Left ventricle myocardium inferior (tissue), 1 donor: Measurements from ENCODE around the gene ERBB2. TPM values are rescaled to one million over a fixed set of nuclear protein-coding genes. Genes with fewer than 3 reads are reported as not detected.

Experiments used
- DNase-seq: peaks from one replicate; pipeline ENCODE4 v3.0.0-alpha.2; 2020
- H3K27ac ChIP-seq: fragments of 200-600 bp; replicated peaks from 2 replicates; pipeline ENCODE4 v1.8.0; 2021
- H3K27me3 ChIP-seq: fragments of 200-600 bp; 2 replicates; pipeline ENCODE4 v1.8.0; 2021; ENCODE audit warnings: low read depth
- H3K36me3 ChIP-seq: fragments of 200-600 bp; 2 replicates; pipeline ENCODE4 v1.8.0; 2021
- H3K4me1 ChIP-seq: fragments of 200-600 bp; 2 replicates; pipeline ENCODE4 v1.8.0; 2021
- H3K4me3 ChIP-seq: fragments of 200-600 bp; 2 replicates; pipeline ENCODE4 v1.8.0; 2021; ENCODE audit warnings: mild to moderate bottlenecking, moderate library complexity
- H3K9me3 ChIP-seq: fragments of 200-600 bp; replicated peaks from 2 replicates; pipeline ENCODE4 v1.8.0; 2021
- intact Hi-C: fragments of 100-400 bp; cut with micrococcal nuclease; formaldehyde crosslinking; loops from one replicate; pipeline ENCODE4 v1.11.0; 2022
- total RNA-seq: library from RNA; stranded (reverse); fragmentation: NEBNext Ultra II Directional; extraction: Animal tissue kit (Norgen Biotek cat#: 25700); gene quantifications from one replicate; pipeline ENCODE4 v1.2.1, GENCODE V29; 2021
- TF ChIP-seq, protein P1 (sequence below): fragments of 200-600 bp; IDR thresholded peaks from 2 replicates; pipeline ENCODE4 v1.8.0; 2021; ENCODE audit warnings: antibody characterized with exemption, mild to moderate bottlenecking, borderline replicate concordance
- donor health status: DM: no; HTN: yes; CAD: no; lungs with severe emphysema.

The ERBB2 gene
- total RNA-seq, 1 donor from 2014 or later, result 61.0 TPM

DNA sequence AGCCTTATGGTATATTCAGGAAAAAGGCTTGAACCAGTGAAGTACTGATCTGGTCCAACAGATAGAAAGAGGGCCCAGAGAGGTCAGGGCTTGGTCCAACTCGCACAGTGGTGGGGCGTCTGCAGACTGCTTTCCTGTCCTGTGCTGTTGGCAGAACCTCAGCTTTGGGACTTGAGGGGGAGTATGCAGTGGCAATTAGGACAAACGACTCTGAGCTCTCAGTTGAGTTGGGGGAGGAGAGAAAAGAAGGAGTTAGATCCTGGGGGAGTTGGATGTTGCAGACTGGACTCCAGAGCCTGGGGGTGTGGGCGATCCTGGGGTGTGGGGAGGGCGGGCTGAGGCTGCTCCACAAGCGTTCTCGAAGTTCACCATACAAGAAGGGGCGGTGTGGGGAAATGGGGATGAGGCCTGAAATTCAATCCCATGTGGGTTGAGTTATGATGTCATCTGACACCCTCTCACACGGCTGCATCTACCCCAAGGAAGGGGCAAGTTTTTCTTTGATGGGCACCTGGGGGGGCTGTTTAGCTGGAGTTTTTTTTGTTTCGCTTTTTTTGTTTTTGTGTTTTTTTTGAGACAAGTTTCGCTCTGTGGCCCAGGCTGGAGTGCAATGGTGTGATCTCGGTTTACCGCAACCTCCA is 52.5 kb downstream of the ERBB2 start:
- H3K27ac ChIP-seq, result no peak overlapping the region
- H3K9me3 ChIP-seq, result no peaks in the 10 kb centered on the region
- peaks cover 43% of the 10 kb centered on the region for H3K4me1 ChIP-seq
- H3K27me3 ChIP-seq, result no peaks in the 10 kb centered on the region
- H3K4me3 ChIP-seq, result no peak overlapping the region
- intact Hi-C loops, result no loop called here
- DNase-seq, result no peak
- no peaks in the 10 kb centered on the region for H3K36me3 ChIP-seq
- TF ChIP-seq, protein P1, sequence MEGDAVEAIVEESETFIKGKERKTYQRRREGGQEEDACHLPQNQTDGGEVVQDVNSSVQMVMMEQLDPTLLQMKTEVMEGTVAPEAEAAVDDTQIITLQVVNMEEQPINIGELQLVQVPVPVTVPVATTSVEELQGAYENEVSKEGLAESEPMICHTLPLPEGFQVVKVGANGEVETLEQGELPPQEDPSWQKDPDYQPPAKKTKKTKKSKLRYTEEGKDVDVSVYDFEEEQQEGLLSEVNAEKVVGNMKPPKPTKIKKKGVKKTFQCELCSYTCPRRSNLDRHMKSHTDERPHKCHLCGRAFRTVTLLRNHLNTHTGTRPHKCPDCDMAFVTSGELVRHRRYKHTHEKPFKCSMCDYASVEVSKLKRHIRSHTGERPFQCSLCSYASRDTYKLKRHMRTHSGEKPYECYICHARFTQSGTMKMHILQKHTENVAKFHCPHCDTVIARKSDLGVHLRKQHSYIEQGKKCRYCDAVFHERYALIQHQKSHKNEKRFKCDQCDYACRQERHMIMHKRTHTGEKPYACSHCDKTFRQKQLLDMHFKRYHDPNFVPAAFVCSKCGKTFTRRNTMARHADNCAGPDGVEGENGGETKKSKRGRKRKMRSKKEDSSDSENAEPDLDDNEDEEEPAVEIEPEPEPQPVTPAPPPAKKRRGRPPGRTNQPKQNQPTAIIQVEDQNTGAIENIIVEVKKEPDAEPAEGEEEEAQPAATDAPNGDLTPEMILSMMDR, result no peak

DNA sequence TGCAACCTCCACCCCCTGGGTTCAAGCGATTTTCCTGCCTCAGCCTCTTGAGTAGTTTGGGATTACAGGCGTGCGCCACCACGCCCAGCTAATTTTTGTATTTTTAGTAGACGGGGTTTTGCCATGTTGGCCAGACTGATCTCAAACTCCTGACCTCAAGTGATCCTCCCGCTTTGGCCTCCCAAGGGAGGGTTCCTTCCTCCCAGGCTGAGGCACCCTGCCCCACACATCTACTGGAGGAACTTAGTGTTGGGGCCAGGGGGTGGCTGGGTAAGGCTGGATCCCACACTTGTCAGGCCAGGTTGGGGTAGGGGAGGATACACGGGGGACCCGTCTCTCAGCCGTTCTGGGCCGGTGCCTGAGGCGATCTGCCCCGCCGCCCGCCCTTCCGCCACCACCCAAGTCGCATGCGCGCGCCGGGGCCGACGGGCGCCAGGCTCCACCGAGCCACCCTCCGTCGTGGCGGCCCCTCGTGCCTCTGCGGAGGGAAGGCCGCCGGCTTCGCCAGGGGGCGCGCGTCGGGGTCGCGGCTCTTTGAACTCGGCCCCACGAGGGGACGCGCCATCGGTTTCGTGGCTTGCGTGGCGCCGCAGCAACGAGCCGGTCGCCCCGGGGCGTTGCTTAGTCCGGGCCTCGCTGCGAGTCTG is 53.8 kb downstream of the ERBB2 start:
- peak; percentile 64 for DNase-seq
- H3K36me3 ChIP-seq, result no peaks in the 10 kb centered on the region

DNA sequence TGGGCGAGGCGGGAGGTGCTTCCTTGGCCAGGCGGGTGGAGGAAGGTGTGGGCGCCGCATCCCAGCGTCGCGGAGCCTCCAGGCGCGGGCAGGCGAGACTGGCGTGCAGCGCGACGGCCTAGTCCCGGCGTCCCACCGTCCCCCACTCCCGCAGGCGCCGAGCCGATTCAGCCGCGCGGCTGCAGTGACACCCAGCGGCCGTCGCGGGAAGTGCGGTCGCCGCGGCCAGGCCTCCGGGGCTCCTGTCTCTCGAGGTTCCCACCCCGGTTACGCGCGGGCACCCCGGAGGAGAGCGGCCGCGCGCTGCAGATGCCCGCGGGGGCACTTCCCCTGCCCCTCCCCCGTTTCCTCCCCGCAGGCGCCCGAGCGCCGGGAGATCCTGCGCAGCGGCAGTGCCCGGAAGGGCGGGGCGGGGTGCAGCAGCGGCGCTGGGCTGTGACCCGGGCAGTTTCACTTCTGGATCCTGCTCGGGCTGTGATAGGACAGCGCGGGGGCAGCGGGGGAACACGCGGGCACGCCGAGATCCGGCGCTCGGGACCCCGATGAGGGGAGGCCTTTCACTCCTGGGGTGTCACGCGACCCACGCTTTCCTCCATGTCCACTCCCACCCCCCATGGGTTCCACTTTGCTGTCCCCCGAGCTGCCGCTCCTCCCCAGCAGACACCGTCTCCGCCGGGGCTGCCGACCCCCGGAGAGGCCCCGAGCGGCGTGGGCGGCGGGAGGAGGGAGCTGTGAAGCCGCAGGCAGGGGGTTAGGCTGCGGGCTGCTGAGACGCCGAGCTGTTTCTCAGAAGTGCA is 54.5 kb downstream of the ERBB2 start:
- Histone ChIP-seq H3K27me3 (no peaks in the 10 kb centered on the region), H3K27ac (peak overlapping the region; percentile 94), H3K4me3 (peak overlapping the region; percentile 73), H3K36me3 (no peaks in the 10 kb centered on the region), H3K9me3 (no peaks in the 10 kb centered on the region), H3K4me1 (peaks cover 43% of the 10 kb centered on the region)
- intact Hi-C loops, result no loop called here
- DNase-seq, result peak; percentile 91
- TF ChIP-seq, protein P1, result peak; percentile 99

More for the DNA sequence above, 53.8 kb downstream of the ERBB2 start:
- Histone ChIP-seq H3K9me3 (no peaks in the 10 kb centered on the region), H3K27me3 (no peaks in the 10 kb centered on the region), H3K27ac (peak overlapping the region; percentile 94), H3K4me1 (peaks cover 43% of the 10 kb centered on the region), H3K4me3 (peak overlapping the region; percentile 73)
- TF ChIP-seq, protein P1, result no peak
- intact Hi-C loops, result no loop called here

DNA sequence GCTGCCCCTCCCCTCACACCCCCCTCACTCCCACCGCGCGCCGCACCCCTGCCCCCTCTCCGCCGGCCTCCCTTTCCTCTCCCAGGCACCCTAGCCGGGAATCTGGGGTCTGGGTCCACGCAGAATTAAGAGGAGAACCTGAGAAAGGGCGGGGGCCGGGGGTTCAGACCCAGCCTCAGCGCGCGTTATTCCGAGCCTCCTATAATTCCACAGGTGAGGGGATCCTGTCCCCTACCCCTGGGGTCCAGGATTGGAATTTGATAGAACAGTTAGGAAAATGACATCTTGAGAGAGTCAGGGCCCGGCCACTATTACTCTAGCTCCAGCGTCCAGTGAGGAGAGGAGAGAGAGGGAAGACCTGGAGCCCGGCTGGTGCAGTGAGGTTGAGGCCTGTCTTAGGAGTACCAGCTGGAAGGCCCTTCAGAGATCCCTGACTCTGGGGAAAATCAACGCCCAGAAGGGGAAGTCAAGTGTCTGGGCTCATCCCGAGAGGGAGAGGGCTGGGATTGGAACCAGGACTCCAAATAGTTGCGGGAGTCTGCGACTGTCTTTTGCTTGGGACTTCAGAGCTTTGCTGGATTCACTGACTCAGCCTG is 55.2 kb downstream of the ERBB2 start:
- intact Hi-C loops, result no loop called here
- Histone ChIP-seq H3K4me1 (peaks cover 38% of the 10 kb centered on the region), H3K4me3 (peak overlapping the region; percentile 73), H3K27ac (peak overlapping the region; percentile 94), H3K36me3 (no peaks in the 10 kb centered on the region), H3K27me3 (peaks cover under 1% of the 10 kb centered on the region), H3K9me3 (no peaks in the 10 kb centered on the region)
- no peak for DNase-seq
- TF ChIP-seq, protein P1, result no peak
